Small intestine (tissue), 7 donors: ENCODE data around the gene PARD3. TPM values are rescaled to one million over a fixed set of nuclear protein-coding genes. Genes with fewer than 3 reads are reported as not detected.
"Not testable (repeated sequence)": the region's sequence is repeated elsewhere in the genome, so short reads cannot be mapped to it uniquely, and the experiment has no call there.

Source experiments
- DNase-seq, 2 donors: peaks; one replicate each; pipeline versions ENCODE4 v3.0.0 to v3.0.0-alpha.2; 2013
- FAIRE-seq: peaks from 2 replicates; lab custom pipeline; 2012; peaks lifted over from hg19 to GRCh38; lab: Jason Lieb, UNC
- H3K27ac ChIP-seq, 3 donors: one replicate each; pipeline ENCODE4 v1.5.1; 2013; ENCODE audit warnings: low read length in 2 of 3, mild to moderate bottlenecking in 2 of 3, control low read depth in 1 of 3, inconsistent platforms in 1 of 3, low read depth in 1 of 3, moderate library complexity in 1 of 3
- H3K27me3 ChIP-seq, 3 donors: one replicate each; pipeline ENCODE4 v1.6.1; 2013; ENCODE audit warnings: low read length in 3 of 3, inconsistent platforms in 1 of 3; ENCODE audit not compliant: control insufficient read depth in 3 of 3, insufficient read depth in 3 of 3
- H3K36me3 ChIP-seq, 3 donors: one replicate each; pipeline ENCODE4 v1.6.1; 2013; ENCODE audit warnings: low read length in 3 of 3, inconsistent platforms in 1 of 3, low read depth in 1 of 3, mild to moderate bottlenecking in 1 of 3, moderate library complexity in 1 of 3; ENCODE audit not compliant: control insufficient read depth in 3 of 3, insufficient read depth in 2 of 3
- H3K4me1 ChIP-seq, 3 donors: one replicate each; pipeline ENCODE4 v1.6.1; 2013; ENCODE audit warnings: low read length in 2 of 3, inconsistent platforms in 1 of 3, low read depth in 1 of 3, mild to moderate bottlenecking in 1 of 3, moderate library complexity in 1 of 3; ENCODE audit not compliant: control insufficient read depth in 3 of 3, insufficient read depth in 2 of 3
- H3K4me3 ChIP-seq, 3 donors: one replicate each; pipeline ENCODE4 v1.5.1; 2013; ENCODE audit warnings: low read length in 3 of 3, control low read depth in 1 of 3, inconsistent platforms in 1 of 3, low read depth in 1 of 3, mild to moderate bottlenecking in 1 of 3, moderate library complexity in 1 of 3
- H3K9me3 ChIP-seq, 2 donors: one replicate each; pipeline ENCODE4 v1.6.1; 2013; ENCODE audit warnings: low read depth in 1 of 2, low read length in 1 of 2; ENCODE audit not compliant: control insufficient read depth in 2 of 2, insufficient read depth in 1 of 2
- WGBS, 3 donors: extraction: QIAGEN DNeasy Blood & Tissue Kit; methylation state at CpG; one replicate each; pipeline ENCODE4 v1.1.7; 2013; 5-methylcytosine and 5-hydroxymethylcytosine counted together
- polyA plus RNA-seq, 4 donors: library from polyadenylated mRNA; stranded (reverse) in 3 of 4; unstranded in 1 of 4; fragments of 200-250 nt in 3 of 4; fragments of 120-200 nt in 1 of 4; gene quantifications; one replicate each; pipeline versions ENCODE4 v1.2.1 to v1.2.3, GENCODE V29; 2013
- donor health status: healthy with polysubstance abuse.
- donor health status: control.
- donor health status: control.
- donor health status: Bipolar disorder and iron deficiency.
- donor health status: healthy.

The PARD3 gene
- polyA plus RNA-seq, 4 donors = 14.3 to 24.3 (median 15.5) TPM

DNA sequence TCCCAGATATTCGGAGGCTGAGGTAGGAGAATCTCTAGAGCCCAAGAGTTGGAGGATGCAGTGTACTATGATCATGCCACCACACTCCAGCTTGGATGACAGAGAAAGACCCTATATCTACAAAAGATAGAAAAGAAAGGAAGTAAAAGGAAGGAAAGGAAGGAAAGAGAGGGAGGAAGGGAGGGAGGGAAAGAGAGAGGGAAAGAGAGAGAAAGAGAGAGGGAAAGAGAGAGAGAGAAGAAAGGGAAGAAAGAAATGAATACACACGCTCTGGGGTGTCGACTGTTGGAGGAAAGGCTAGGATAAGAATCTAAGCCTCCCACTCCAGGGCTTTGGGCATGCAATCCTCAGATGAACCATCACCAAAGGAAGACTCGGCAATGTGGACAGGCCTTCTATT is 69.9 kb downstream of the PARD3 start:
- no peak for FAIRE-seq
- no peak overlapping the region for H3K27ac ChIP-seq
- no peak for DNase-seq
- no peak overlapping the region for H3K4me3 ChIP-seq
- H3K27me3 ChIP-seq = no peaks in the 10 kb centered on the region
- H3K36me3 ChIP-seq = no peaks in the 10 kb centered on the region
- H3K9me3 ChIP-seq = no peaks in the 10 kb centered on the region
- 92 to 96% (median 93%) methylated on average over 4 of the region's 4 CpGs for WGBS, 3 donors
- peaks cover 2 to 3% (median 3%) of the 10 kb centered on the region in 3 donors for H3K4me1 ChIP-seq

GRCh38 chr10:34744590-34744989 is 70.5 kb downstream of the PARD3 start:
- WGBS, 3 donors = 70 to 86% (median 85%) methylated on average over 3 of the region's 3 CpGs
- Histone ChIP-seq H3K27me3 (no peaks in the 10 kb centered on the region), H3K4me3 (no peak overlapping the region), H3K27ac (no peak overlapping the region), H3K36me3 (no peaks in the 10 kb centered on the region), H3K9me3 (no peaks in the 10 kb centered on the region), H3K4me1 (peaks cover 2 to 9% (median 8%) of the 10 kb centered on the region in 3 donors)
- FAIRE-seq (no peak), DNase-seq (no peak)

GRCh38 chr10:34743814-34744213 is 71.3 kb downstream of the PARD3 start:
- no peak for FAIRE-seq
- 78 to 88% (median 82%) methylated on average over 7 of the region's 7 CpGs for WGBS, 3 donors
- no peaks in the 10 kb centered on the region for H3K9me3 ChIP-seq
- no peak for DNase-seq
- no peaks in the 10 kb centered on the region for H3K27me3 ChIP-seq
- H3K36me3 ChIP-seq = no peaks in the 10 kb centered on the region
- H3K27ac ChIP-seq = no peak overlapping the region
- H3K4me1 ChIP-seq = peaks cover 2 to 12% (median 11%) of the 10 kb centered on the region in 3 donors
- no peak overlapping the region for H3K4me3 ChIP-seq

DNA sequence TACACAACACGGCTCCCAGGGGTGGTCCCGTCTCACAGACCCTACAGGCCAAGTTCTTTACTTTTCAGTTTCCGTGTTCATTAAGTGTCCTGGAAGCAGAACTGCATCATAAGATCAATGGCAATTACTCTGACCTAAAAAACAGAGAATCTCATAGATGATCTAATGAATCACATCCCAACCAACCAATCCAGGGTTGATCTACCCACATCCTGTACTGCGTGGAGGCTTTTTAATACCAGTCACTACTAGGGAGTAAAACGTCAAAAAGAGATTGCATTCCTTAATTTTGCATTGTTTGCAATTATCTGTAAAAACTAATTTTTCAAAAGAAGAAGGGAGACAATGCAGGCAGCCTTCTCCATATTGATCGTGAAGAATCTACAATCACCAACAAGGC is 72.6 kb downstream of the PARD3 start:
- DNase-seq = no peak
- H3K36me3 ChIP-seq = no peaks in the 10 kb centered on the region
- no peak for FAIRE-seq
- H3K27ac ChIP-seq = no peak overlapping the region
- H3K9me3 ChIP-seq = no peaks in the 10 kb centered on the region
- no peaks in the 10 kb centered on the region for H3K27me3 ChIP-seq
- WGBS, 3 donors = 89 to 92% (median 91%) methylated on average over 6 of the region's 6 CpGs
- H3K4me3 ChIP-seq = no peak overlapping the region
- peaks cover 5 to 13% (median 11%) of the 10 kb centered on the region in 3 donors for H3K4me1 ChIP-seq

DNA sequence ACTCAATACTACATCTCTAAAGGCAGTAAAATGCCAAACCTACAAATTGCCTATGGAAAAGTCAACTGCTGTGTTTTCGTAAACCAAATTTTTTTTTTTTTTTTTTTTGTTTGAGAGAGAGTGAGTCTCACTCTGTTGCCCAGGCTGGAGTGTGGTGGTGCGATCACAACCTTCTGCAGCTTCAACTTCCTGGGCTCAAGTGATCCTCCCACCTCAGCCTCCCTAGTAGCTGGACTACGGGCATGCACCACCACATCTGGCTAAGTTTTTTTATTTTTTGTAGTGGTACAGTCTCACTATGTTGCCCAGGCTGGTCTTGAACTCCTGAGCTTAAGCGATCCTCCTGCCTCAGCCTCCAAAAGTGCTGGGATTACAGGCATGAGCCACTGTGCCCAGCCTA is 74.0 kb downstream of the PARD3 start:
- not testable (repeated sequence) for H3K27me3 ChIP-seq, FAIRE-seq, DNase-seq, H3K36me3 ChIP-seq, H3K4me3 ChIP-seq, H3K27ac ChIP-seq, H3K9me3 ChIP-seq
- WGBS, 3 donors = 93 to 97% (median 95%) methylated on average over 4 of the region's 4 CpGs
- peaks cover 9 to 17% (median 11%) of the 10 kb centered on the region in 3 donors for H3K4me1 ChIP-seq

DNA sequence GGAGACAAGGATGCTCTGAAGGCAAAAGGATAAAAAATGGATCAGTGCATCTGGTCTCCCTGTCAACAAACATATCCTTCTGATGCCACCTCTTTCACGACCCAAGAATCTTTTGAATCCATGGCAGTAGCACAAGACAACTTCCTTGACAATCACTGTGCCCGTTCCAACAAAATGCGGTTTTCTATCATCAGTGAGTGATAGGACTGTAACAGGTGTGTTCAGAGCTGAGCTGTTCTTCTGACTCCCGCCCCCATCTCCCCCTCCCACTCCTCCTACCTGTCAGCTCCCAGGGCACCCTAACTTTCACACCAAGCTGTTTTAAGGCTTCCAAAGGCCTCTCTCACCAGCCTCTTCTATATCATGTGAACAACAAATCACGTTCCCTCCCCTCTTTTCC is 74.8 kb downstream of the PARD3 start:
- Histone ChIP-seq H3K4me1 (peaks cover 9 to 17% (median 11%) of the 10 kb centered on the region in 3 donors), H3K9me3 (no peaks in the 10 kb centered on the region), H3K4me3 (peak overlapping the region in 1 of 3 donors; percentile 1), H3K27ac (peak overlapping the region in 2 of 3 donors; percentile 7 to 44), H3K27me3 (no peaks in the 10 kb centered on the region), H3K36me3 (no peaks in the 10 kb centered on the region)
- DNase-seq (no peak), FAIRE-seq (no peak)
- WGBS, 3 donors = 14 to 45% (median 21%) methylated on average over 5 of the region's 5 CpGs

DNA sequence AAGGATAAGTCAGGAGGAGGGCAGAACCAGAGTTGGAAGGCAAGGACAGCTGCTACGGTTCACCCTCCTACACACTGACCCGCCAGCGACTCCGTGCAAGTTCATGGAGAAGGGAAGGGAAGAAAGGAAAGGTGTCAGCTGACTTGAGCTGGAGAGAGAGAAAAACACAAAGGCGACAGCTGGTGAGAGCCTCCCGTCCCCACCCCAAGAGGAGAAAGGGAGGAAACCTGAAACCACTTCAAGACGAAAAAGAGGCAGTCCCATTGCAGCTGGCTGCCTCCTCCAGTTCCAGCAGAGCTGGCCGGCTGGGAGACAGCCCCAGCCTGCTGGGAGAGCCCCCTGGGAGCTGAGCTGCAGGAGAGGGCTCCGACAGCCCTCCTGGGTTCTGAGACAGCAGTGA is 75.2 kb downstream of the PARD3 start:
- Histone ChIP-seq H3K9me3 (no peaks in the 10 kb centered on the region), H3K4me1 (peaks cover 9 to 17% (median 11%) of the 10 kb centered on the region in 3 donors), H3K27me3 (no peaks in the 10 kb centered on the region), H3K4me3 (no peak overlapping the region), H3K36me3 (no peaks in the 10 kb centered on the region), H3K27ac (peak overlapping the region in 2 of 3 donors; percentile 7 to 44)
- 1 to 17% (median 16%) methylated on average over 9 of the region's 9 CpGs for WGBS, 3 donors
- no peak for FAIRE-seq
- peak; percentile 50 to 60 for DNase-seq

DNA sequence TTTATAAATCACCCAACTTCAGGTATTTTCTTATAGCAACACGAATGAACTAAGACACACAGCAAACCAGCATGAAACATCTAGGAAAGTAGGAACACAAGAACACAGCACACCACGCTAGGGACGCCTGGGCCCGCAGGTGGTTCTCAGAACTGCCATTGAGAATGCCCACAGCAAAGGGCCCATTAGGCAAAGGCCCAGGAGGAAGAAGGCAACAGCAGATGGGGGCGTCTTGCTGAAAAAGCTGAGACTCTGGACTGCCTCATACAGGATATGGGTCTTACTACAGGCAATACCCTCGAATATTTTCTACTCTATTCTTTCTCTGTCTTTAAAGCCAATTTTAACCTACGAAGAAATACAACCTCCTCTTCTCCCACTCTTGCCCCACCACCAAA is 77.3 kb downstream of the PARD3 start:
- no peak for FAIRE-seq
- WGBS, 3 donors = 88 to 89% (median 89%) methylated on average over 7 of the region's 7 CpGs
- H3K27ac ChIP-seq = no peak overlapping the region

More for the DNA sequence above, 77.3 kb downstream of the PARD3 start:
- no peak overlapping the region for H3K4me3 ChIP-seq
- no peaks in the 10 kb centered on the region for H3K9me3 ChIP-seq
- DNase-seq = no peak
- peaks cover 10 to 17% (median 14%) of the 10 kb centered on the region in 3 donors for H3K4me1 ChIP-seq
- H3K36me3 ChIP-seq = no peaks in the 10 kb centered on the region
- no peaks in the 10 kb centered on the region for H3K27me3 ChIP-seq
